ENCODE measurements around the gene CAMTA1. TPM values are rescaled to one million over a fixed set of nuclear protein-coding genes. Genes with fewer than 3 reads are reported as not detected.

The CAMTA1 gene
- total RNA-seq, 2 donors from 2014 or later = 109 to 128 TPM

GRCh38 chr1:7229186-7229585, 443.9 kb downstream of the CAMTA1 start:
- no peak for DNase-seq
- intact Hi-C loops (cut with DNase I) = no loop called here
- ATAC-seq = no peak

DNA sequence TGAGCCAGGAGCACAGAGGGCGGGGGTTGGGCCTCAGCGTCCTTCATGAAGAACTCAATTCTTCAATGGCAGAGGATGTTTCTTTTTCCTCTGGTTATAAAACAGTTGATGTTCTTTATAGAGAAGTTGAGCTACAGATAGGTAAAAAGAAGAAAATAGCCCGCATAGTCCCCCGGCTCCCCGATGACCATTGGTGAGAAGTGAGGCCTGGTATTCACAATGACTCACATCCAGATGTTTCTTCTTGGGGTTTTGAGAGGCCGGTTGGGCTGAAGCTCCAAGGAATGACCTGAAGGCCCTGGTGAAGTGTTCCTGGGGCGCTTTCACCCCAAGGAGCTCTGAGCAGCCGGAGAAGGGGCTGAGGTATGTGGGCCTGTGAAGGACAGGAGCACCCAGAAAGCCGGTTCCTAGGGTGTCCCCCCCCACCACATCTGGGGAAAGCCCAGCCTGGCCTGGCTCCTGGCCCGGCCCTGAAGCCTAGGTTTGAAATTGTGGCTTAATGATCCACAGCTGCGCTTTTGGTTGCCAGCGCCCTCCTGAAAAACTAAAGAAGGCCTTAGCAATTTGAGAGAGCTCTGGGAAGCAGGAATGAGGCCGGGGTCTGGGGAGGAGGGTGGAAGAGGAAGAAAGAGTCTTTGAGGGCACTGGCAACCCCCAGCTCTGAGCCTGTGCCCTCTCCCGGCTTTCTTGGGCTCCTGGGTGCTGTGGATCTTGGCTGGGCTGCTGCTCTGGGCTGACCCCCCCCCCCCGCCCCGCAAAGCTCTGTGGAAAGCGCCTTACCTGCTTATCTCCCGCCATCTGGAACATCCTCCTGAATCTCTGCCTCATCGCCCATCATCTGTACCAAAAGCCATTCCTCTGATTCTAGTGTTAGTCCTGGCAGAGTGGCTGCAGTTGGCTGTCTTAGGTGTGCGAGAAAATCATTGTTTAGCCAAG, 444.7 kb downstream of the CAMTA1 start:
- intact Hi-C loops (cut with DNase I) = no loop called here
- ATAC-seq (no peak), DNase-seq (no peak)

DNA sequence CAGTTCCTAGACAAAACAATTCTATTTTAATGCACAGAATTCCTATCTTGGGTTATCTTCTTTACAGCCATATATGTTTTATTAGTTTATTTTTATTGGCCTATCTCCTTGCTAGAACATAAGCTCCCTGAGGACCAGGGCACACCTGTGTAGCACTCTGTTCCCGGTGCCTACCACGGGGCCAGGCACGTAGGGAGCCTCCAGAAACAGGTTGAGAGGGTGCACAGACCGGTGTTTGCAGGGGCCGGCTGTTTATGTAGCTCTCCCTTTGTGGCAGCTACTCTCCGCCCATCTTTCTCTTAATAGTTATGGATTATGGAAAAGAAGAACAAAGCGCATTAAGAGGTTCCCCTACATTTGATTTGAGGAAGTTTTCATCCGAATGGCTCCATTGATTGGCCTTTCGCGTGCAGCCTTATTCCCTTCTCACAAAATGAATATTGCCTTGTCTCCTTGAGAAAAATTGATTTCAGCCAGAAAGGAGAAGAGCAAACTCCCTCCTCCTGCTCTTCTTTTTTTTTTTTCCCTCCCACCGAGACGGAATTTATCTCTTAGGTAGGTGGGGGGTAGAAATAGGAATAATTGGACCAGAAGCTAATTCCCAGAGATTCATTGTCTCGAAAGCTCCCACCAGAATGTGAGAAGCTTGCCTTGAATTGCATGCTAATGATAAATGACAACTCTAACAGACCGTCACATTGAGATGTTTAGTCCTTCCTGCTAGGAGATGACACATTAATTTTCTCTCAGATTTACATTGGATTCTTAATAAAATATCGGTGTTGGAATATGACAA, 447.4 kb downstream of the CAMTA1 start:
- intact Hi-C loops (cut with DNase I) = no loop called here
- no peak for ATAC-seq
- no peak for DNase-seq

DNA sequence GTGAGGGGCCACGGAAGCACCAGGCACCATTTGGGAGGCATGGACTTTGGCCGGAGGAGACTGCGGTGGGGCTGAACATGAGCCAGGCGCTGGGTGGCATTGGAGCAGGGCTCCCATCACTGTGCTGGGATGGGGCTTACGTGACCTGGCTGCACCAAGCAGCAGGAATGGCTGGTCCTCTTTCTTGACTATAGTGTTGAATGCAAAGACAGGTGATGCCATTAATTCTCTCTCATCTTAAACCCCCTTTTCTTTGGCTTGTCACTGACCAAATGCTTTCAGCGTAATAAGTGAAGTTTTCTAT, 447.9 kb downstream of the CAMTA1 start:
- no peak for ATAC-seq
- intact Hi-C loops (cut with DNase I) = no loop called here
- DNase-seq = no peak

DNA sequence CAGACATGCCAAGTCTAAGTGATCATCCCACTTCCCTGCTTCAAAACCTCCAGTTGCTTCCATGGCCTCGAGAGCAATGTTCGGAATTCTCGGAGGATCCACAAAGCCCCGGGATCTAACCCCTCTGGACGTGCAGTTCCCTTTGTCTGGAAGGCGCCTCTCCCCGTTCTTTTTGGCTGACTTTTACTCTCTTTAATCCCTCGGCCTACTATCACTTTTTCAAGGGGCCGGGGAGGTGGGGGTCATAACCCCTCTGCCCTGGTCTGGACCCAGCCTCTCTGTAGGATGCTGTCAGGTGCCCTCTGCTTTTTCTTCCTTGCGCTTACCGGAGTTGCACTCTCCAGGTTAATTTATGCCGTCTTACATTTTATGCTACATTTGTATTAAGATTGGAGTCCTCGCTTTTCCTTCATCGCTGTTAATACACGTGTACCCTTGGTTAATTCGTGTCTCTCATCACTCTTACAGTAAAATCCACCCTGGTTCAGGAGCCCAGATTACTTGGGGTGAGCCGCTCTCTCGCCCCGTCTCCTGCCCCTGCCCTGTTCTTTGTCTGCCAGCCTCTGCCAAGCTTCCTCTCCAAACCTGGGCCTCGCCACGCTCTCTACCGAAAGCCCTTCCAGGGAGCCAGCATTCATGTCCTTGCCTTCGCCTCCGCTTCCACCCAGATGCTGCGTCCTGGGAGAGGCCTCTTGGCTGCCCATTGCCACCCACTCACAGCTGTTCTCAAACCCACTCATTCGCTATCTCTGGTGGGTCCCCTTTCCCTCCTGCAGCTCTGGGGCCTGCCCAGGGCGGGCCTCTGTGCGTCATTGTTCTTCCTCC, 448.6 kb downstream of the CAMTA1 start:
- intact Hi-C loops (cut with DNase I) = no loop called here
- DNase-seq (no peak), ATAC-seq (no peak)

GRCh38 chr1:7234471-7234755, 449.2 kb downstream of the CAMTA1 start:
- ATAC-seq = no peak
- intact Hi-C loops (cut with DNase I) = no loop called here
- no peak for DNase-seq

GRCh38 chr1:7235871-7236517, 450.7 kb downstream of the CAMTA1 start:
- ATAC-seq = no peak
- no peak for DNase-seq
- intact Hi-C loops (cut with DNase I) = no loop called here

DNA sequence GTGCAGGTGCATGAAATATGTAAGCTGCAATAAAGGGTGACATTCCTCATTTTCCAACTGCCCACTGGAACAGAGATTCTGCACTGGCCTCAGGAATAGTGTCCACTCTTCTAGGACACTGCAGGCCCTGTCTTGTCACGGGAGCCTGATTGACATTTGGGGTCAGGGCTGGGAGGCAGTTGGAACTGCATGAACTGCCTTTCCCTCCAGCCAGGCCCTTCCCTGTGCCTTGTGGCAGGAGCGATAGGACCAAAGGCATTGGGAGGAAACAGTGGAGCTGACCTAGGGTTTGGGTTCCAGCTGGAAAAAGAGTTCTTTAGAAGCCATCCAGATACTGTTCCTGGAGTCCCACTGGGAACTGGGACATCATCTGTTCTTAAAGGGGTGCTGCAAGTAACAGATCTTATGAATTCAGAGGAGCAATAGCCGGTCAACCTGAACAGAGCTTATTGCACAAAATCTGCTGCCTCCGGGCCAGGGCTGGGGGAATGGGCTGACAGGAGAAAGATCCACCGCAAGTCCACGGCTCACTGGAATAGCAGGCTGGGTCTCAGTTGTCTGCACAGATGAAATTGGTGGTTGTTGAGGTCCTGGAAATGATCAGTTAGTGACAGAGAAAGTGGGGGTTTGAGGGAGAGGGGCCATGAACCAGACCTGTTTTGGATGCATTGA, 451.7 kb downstream of the CAMTA1 start:
- intact Hi-C loops (cut with DNase I) = no loop called here
- ATAC-seq = no peak

DNA sequence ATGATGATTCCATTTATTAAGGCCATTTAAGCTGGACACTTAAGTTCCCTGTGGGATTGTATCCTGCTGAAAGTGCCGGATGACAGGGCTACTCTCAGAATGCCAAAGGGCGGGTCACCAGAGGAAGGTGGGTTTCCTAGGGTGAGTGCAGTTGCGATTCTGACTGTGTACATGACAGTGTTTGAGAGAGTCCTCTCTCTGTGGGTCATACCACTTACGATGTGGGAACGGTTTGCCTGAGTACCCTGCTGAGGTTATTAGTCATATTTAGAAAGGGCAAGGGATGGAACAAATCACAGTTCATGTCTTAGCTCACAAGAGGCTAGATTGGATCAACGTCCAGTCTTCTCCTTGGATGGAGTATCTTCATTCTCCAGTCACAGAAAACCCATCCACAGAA, 461.9 kb downstream of the CAMTA1 start:
- DNase-seq (no peak), ATAC-seq (no peak)
- intact Hi-C loops (cut with DNase I) = no loop called here

More for the DNA sequence above, 451.7 kb downstream of the CAMTA1 start:
- no peak for DNase-seq

GRCh38 chr1:7247791-7248548, 462.7 kb downstream of the CAMTA1 start:
- ATAC-seq (no peak), DNase-seq (no peak)
- intact Hi-C loops (cut with DNase I) = no loop called here

DNA sequence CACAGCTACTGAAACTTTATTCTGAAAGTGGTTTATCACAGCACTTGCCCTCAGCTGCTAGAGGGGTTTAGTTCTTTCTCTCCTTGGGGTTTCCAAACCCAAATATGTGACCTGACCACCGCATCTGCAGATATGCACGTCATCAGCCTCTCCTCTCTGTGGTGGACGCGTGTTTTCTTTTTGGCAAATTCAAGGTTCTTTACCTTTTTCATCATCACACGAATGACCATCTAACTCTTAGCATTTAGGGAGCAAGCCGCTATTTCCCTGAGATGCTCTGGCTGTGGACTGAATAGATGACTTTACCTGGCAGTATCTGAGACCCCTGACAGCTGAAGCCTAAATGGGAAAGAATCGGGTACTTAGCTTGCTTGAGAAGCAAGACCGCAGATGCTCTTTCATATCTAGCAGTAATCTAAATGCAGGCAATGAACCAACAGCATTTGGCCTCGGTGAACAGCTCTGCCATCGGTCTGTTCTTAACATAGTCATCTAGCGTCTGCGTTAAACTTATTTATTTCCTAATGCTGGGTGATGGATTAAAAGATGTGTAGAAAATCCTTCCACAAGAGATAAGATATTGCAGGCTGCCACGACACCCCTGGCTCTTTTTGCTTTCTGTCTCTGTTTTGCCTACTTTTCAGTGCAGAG, 463.4 kb downstream of the CAMTA1 start:
- intact Hi-C loops (cut with DNase I) = no loop called here
- DNase-seq (no peak), ATAC-seq (no peak)

DNA sequence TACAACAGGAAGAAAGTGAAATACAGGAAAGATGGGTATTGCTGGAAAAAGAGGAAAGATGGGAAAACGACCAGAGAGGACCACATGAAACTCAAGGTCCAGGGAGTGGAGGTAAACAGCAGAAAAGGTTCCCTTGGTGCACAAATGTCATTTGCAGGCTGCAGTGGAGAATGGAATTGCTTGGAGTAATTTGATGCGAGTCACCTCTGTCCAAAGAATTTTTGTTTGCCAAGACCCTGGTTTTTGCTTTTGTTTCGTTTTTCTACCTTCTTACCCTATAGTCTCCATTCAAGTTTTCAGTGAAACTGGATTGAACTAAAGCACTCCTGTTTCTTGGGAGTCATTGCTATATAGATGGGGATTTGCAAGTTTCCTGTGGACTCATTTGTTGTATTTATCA, 464.3 kb downstream of the CAMTA1 start:
- no peak for DNase-seq
- no peak for ATAC-seq
- intact Hi-C loops (cut with DNase I) = no loop called here

DNA sequence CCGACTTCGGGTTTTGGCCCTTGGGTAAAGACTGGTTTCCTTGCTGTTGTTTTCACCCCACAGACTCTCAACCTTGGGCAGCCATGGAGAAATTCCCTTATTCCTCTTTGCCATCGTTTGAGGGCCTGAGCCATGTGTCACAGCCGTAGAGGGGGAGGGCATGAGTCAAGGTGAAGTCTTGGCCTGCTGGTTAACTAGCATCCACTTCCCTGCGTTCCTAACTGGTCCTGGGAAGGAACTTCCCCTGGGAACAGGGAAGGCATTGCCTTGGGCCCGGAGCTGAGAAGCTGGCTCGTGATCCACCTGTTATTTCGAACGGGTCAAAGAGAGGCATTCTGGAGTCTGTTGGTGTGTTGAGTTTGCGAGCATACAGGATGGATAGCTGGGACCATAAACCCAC, 464.9 kb downstream of the CAMTA1 start:
- DNase-seq (no peak), ATAC-seq (no peak)
- intact Hi-C loops (cut with DNase I) = no loop called here

- no peak for DNase-seq
- intact Hi-C loops (cut with DNase I) = no loop called here
Measured at GRCh38 chr1:7250597-7251453, 465.6 kb downstream of the CAMTA1 start.

GRCh38 chr1:7251454-7251800, 466.2 kb downstream of the CAMTA1 start:
- ATAC-seq = no peak
- intact Hi-C loops (cut with DNase I) = no loop called here
- no peak for DNase-seq

More at GRCh38 chr1:7250597-7251453, 465.6 kb downstream of the CAMTA1 start:
- no peak for ATAC-seq

GRCh38 chr1:7252411-7253117, 467.3 kb downstream of the CAMTA1 start:
- intact Hi-C loops (cut with DNase I) = no loop called here
- ATAC-seq = no peak
- no peak for DNase-seq
